Heart left ventricle (tissue), 16 donors: ENCODE measurements around the gene ZNF821. TPM values are rescaled to one million over a fixed set of nuclear protein-coding genes. Genes with fewer than 3 reads are reported as not detected.

ENCODE experiments used
- ATAC-seq, 4 donors: fragments of 200-7000 bp; cut with Tn5 transposase; one replicate each; pipeline ENCODE4 v1.9.1; 2020 to 2022; ENCODE audit warnings: moderate library complexity in 4 of 4, mild to moderate bottlenecking in 3 of 4, moderate number of reproducible peaks in 1 of 4
- DNase-seq, 5 donors: peaks; one replicate each; pipeline ENCODE4 v3.0.0-alpha.2; 2020
- H3K27ac ChIP-seq, 12 donors: fragments of 200-600 bp; sonication (generic) in 4 of 12; one replicate each; pipeline versions ENCODE4 v1.5.0 to v1.8.0; 2016 to 2022; ENCODE audit warnings: mild to moderate bottlenecking in 2 of 12
- H3K27me3 ChIP-seq, 9 donors: fragments of 200-600 bp; sonication (generic) in 2 of 9; one replicate each; pipeline versions ENCODE4 v1.5.1 to v1.8.0; 2016 to 2022; ENCODE audit warnings: mild to moderate bottlenecking in 3 of 9
- H3K36me3 ChIP-seq, 9 donors: fragments of 200-600 bp; sonication (generic) in 2 of 9; one replicate each; pipeline versions ENCODE4 v1.5.0 to v1.8.0; 2018 to 2022; ENCODE audit warnings: mild to moderate bottlenecking in 2 of 9
- H3K4me1 ChIP-seq, 12 donors: fragments of 200-600 bp; sonication (generic) in 4 of 12; one replicate each; pipeline versions ENCODE4 v1.5.0 to v1.8.0; 2016 to 2022; ENCODE audit warnings: mild to moderate bottlenecking in 3 of 12
- H3K4me3 ChIP-seq, 12 donors: fragments of 200-600 bp; sonication (generic) in 4 of 12; one replicate each; pipeline versions ENCODE4 v1.5.0 to v1.8.0; 2017 to 2022; ENCODE audit warnings: mild to moderate bottlenecking in 9 of 12, moderate library complexity in 4 of 12
- H3K9me3 ChIP-seq, 12 donors: fragments of 200-600 bp; sonication (generic) in 4 of 12; one replicate each; pipeline versions ENCODE4 v1.5.0 to v1.8.0; 2016 to 2022; ENCODE audit warnings: mild to moderate bottlenecking in 1 of 12
- CTCF ChIP-seq, 12 donors: fragments of 200-600 bp; sonication (generic) in 4 of 12; IDR thresholded peaks; one replicate each; pipeline versions ENCODE4 v1.5.0 to v1.8.0; 2018 to 2022; ENCODE audit warnings: antibody characterized with exemption in 12 of 12, mild to moderate bottlenecking in 5 of 12
- POLR2A ChIP-seq, 2 donors: fragments of 450-650 bp; IDR thresholded peaks; one replicate each; pipeline ENCODE4 v1.6.1; 2017; ENCODE audit warnings: antibody characterized with exemption in 2 of 2, mild to moderate bottlenecking in 2 of 2, moderate library complexity in 2 of 2
- WGBS, 4 donors: extraction: QIAGEN DNeasy Blood & Tissue Kit in 2 of 4; methylation state at CpG; one replicate each; pipeline versions ENCODE4 v1.1.5 to v1.1.7; 2013 to 2018; 5-methylcytosine and 5-hydroxymethylcytosine counted together
- intact Hi-C, 10 donors: fragments of 100-400 bp; cut with DNase I; formaldehyde crosslinking; loops; one replicate each; pipeline versions ENCODE4 v1.11.1 to v1.14.2; 2022
- polyA plus RNA-seq, 2 donors: library from polyadenylated mRNA; stranded (reverse); fragments of 200-250 nt; gene quantifications; one replicate each; pipeline ENCODE4 v1.2.3, GENCODE V29; 2013
- total RNA-seq, 9 donors: library from RNA; depleted of rRNA in 2 of 9; stranded (reverse); fragments of >200 nt in 2 of 9; fragmentation: NEBNext Ultra II Directional in 3 of 9; extraction: Animal tissue kit (Norgen Biotek cat#: 25700) in 3 of 9; gene quantifications; one replicate each; pipeline versions ENCODE4 v1.1.0 to v1.2.4, GENCODE V29; 2016 to 2023
- donor health status: ischemic (EF 13 %, LVEDD 7.1; RV severe dilation, severe dysfunction).
- donor health status: healthy with polysubstance abuse.
- donor health status: DM: no; HTN: yes; CAD: no.
- donor health status: DM: no; HTN: no; CAD: no.
- donor health status: ischemic (EF 25% LVEDD 6.9; RV normal size, moderate dysfunction).
- donor health status: ischemic (EF 25% LVEDD 5.7; RV mildly dilated, moderate dysfunction).
- donor health status: healthy.
- donor health status: DM: yes; HTN: yes; CAD: no.
- donor health status: ischemic (EF 35%, LVEDD 5.7; RV mildly dilated, moderate dysfunction).
- donor health status: nonischemic (EF 11% LVEDD 7.7; RV severe dilation, severe dysfunction).
- donor health status: DM: yes; HTN: yes; CAD: no.
- donor health status: PGD.
- donor health status: ischemic (EF 29% LVEDD 5.4; RV normal size, mild dysfunction).
- donor health status: nonischemic (EF 23%, LVEDD 6.1; RV moderate dilation, normal function).

The ZNF821 gene
- total and polyA plus RNA-seq, 11 donors = 2.3 to 5.7 (median 3.9) TPM

GRCh38 chr16:71853413-71853812 lies 30.6 kb downstream of the ZNF821 start:
- 57 to 80% (median 71%) methylated on average over 4 of the region's 4 CpGs for WGBS, 4 donors
- DNase-seq (no peak), ATAC-seq (no peak)
- no peaks in the 10 kb centered on the region for H3K27me3 ChIP-seq
- no peak overlapping the region for H3K27ac ChIP-seq
- intact Hi-C loops = no loop called here
- H3K9me3 ChIP-seq = no peaks in the 10 kb centered on the region
- H3K4me3 ChIP-seq = no peak overlapping the region
- H3K4me1 ChIP-seq = peaks cover 0 to 49% (median 16%) of the 10 kb centered on the region in 12 donors
- H3K36me3 ChIP-seq = peaks cover 0 to 75% (median 47%) of the 10 kb centered on the region in 9 donors
- TF ChIP-seq POLR2A (IDR thresholded peaks at IDR 0.05) (no peak), CTCF (IDR thresholded peaks at IDR 0.05) (no peak)

- H3K4me1 ChIP-seq = peaks cover 0 to 52% (median 21%) of the 10 kb centered on the region in 12 donors
- no peak overlapping the region for H3K4me3 ChIP-seq
- H3K27ac ChIP-seq = no peak overlapping the region
- TF ChIP-seq CTCF (IDR thresholded peaks at IDR 0.05) = no peak
- no peaks in the 10 kb centered on the region for H3K27me3 ChIP-seq
- WGBS, 4 donors = 95 to 100% (median 97%) methylated on average over 4 of the region's 4 CpGs
- H3K36me3 ChIP-seq = peaks cover 0 to 80% (median 53%) of the 10 kb centered on the region in 9 donors
- H3K9me3 ChIP-seq = no peaks in the 10 kb centered on the region
- intact Hi-C loops = no loop called here
- DNase-seq = no peak
- ATAC-seq = no peak
Measured at GRCh38 chr16:71852561-71852960, 31.4 kb downstream of the ZNF821 start.

- Histone ChIP-seq H3K36me3 (peaks cover 0 to 80% (median 53%) of the 10 kb centered on the region in 9 donors), H3K27me3 (no peaks in the 10 kb centered on the region), H3K9me3 (no peaks in the 10 kb centered on the region), H3K4me3 (no peak overlapping the region), H3K4me1 (peaks cover 0 to 52% (median 25%) of the 10 kb centered on the region in 12 donors), H3K27ac (no peak overlapping the region)
- DNase-seq = no peak
- ATAC-seq = no peak
- TF ChIP-seq POLR2A (IDR thresholded peaks at IDR 0.05) = no peak
- 87 to 92% (median 90%) methylated on average over 3 of the region's 3 CpGs for WGBS, 4 donors
- intact Hi-C loops = no loop called here
Measured at GRCh38 chr16:71852158-71852557, 31.8 kb downstream of the ZNF821 start.

- no peaks in the 10 kb centered on the region for H3K27me3 ChIP-seq
- no peak overlapping the region for H3K27ac ChIP-seq
- DNase-seq (no peak), ATAC-seq (no peak)
- peaks cover 0 to 52% (median 27%) of the 10 kb centered on the region in 12 donors for H3K4me1 ChIP-seq
- no peak overlapping the region for H3K4me3 ChIP-seq
- 90 to 99% (median 94%) methylated on average over 8 of the region's 8 CpGs for WGBS, 4 donors
- intact Hi-C loops = no loop called here
- no peak for TF ChIP-seq CTCF (IDR thresholded peaks at IDR 0.05)
- no peak for TF ChIP-seq POLR2A (IDR thresholded peaks at IDR 0.05)
- H3K9me3 ChIP-seq = no peaks in the 10 kb centered on the region
- peaks cover 0 to 80% (median 53%) of the 10 kb centered on the region in 9 donors for H3K36me3 ChIP-seq
Measured at GRCh38 chr16:71851746-71852145, 32.2 kb downstream of the ZNF821 start.

- DNase-seq (no peak), ATAC-seq (no peak)
- no peak overlapping the region for H3K27ac ChIP-seq
- intact Hi-C loops = loop anchor here in 7 of 10 donors (5.0 kb wide), 3 partner anchors 34 to 41 kb away; partner anchors contain the start of genes AP1G1 (in 3 of the 7) and ZNF821 (in 2 of the 7)
- no peaks in the 10 kb centered on the region for H3K27me3 ChIP-seq
- no peaks in the 10 kb centered on the region for H3K9me3 ChIP-seq
- 81 to 94% (median 89%) methylated on average over 6 of the region's 6 CpGs for WGBS, 4 donors
- no peak for TF ChIP-seq POLR2A (IDR thresholded peaks at IDR 0.05)
- no peak for TF ChIP-seq CTCF (IDR thresholded peaks at IDR 0.05)
- peaks cover 0 to 38% (median 20%) of the 10 kb centered on the region in 12 donors for H3K4me1 ChIP-seq
- H3K36me3 ChIP-seq = peaks cover 0 to 61% (median 49%) of the 10 kb centered on the region in 9 donors
- no peak overlapping the region for H3K4me3 ChIP-seq
Measured at GRCh38 chr16:71848622-71849021, 35.4 kb downstream of the ZNF821 start.
